GM12892 (cell line): ENCODE results near the gene GRAMD1B.

ENCODE experiments used
- POLR2AphosphoS5 ChIP-seq: IDR thresholded peaks from 2 replicates; pipeline ENCODE4 v1.6.1; 2011; ENCODE audit warnings: low read depth, low read length, control low read depth
- TAF1 ChIP-seq: IDR thresholded peaks from 2 replicates; pipeline ENCODE4 v1.6.1; 2011; ENCODE audit warnings: low read depth, mild to moderate bottlenecking, control low read depth, low read length, borderline replicate concordance

DNA sequence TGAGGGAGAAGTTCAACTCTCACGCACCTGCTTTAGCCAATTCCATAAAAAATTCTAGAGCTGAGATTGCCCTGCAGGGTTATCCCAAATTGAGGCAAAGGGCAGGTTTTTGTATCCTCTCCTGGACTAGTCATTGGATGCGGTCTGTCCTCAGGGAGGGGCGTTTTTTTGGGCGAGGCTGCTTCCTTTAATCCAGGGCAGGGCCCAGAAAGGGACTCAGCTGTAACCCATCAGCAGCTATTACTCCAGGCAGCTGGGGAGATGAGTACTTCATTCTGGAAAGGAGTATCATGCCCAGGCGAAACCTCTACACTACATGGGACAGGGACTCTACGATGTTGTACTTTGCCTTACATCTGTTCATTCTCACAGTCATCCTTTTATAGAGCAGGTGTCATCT is 121.0 kb downstream of the GRAMD1B start:
- TF ChIP-seq POLR2AphosphoS5: no peak
- TF ChIP-seq TAF1: no peak
